ENCODE measurements around the gene GALR2.

- no peak for TF ChIP-seq EP300 (IDR thresholded peaks at IDR 0.05)
- no peak for TF ChIP-seq POLR2A (IDR thresholded peaks at IDR 0.05)
- no peak for TF ChIP-seq CTCF (IDR thresholded peaks at IDR 0.05)
Observed at GRCh38 chr17:76115138-76115754, 40.7 kb downstream of the GALR2 start.
